Mesendoderm (in vitro differentiated cells): Measurements from ENCODE around the gene RGS7BP.

Source experiments
- DNase-seq: peaks from one replicate; pipeline ENCODE4 v3.0.0; 2013
- H2AK5ac ChIP-seq: 2 replicates; pipeline ENCODE4 v1.6.1; 2013; ENCODE audit warnings: low read length, inconsistent platforms
- H2BK120ac ChIP-seq: 2 replicates; pipeline ENCODE4 v1.6.1; 2013; ENCODE audit warnings: low read depth, mild to moderate bottlenecking, low read length, moderate library complexity, mixed read lengths
- H2BK15ac ChIP-seq: replicated peaks from 2 replicates; pipeline ENCODE4 v1.6.1; 2013; ENCODE audit warnings: low read depth, mild to moderate bottlenecking, moderate library complexity
- H2BK5ac ChIP-seq: 2 replicates; pipeline ENCODE4 v1.6.1; 2013; ENCODE audit warnings: low read length, inconsistent platforms
- H3K18ac ChIP-seq: 2 replicates; pipeline ENCODE4 v1.6.1; 2013; ENCODE audit warnings: mild to moderate bottlenecking, low read length, mixed read lengths
- H3K23ac ChIP-seq: one replicate; pipeline ENCODE4 v1.6.1; 2013; ENCODE audit warnings: low read length
- H3K27ac ChIP-seq: 2 replicates; pipeline ENCODE4 v1.5.1; 2013; ENCODE audit warnings: low read depth, mild to moderate bottlenecking, inconsistent platforms, low read length, moderate library complexity
- H3K27me3 ChIP-seq: 2 replicates; pipeline ENCODE4 v1.6.1; 2013; ENCODE audit warnings: low read length, control low read depth, mild to moderate bottlenecking, inconsistent platforms; ENCODE audit not compliant: insufficient read depth, poor library complexity
- H3K36me3 ChIP-seq: 2 replicates; pipeline ENCODE4 v1.6.1; 2013; ENCODE audit warnings: low read length, inconsistent platforms; ENCODE audit not compliant: control insufficient read depth, insufficient read depth
- H3K4ac ChIP-seq: one replicate; pipeline ENCODE4 v1.6.1; 2013; ENCODE audit warnings: low read depth, mild to moderate bottlenecking, low read length, moderate library complexity
- H3K4me1 ChIP-seq: 2 replicates; pipeline ENCODE4 v1.6.1; 2013; ENCODE audit warnings: low read depth, low read length, inconsistent platforms; ENCODE audit not compliant: control insufficient read depth
- H3K4me2 ChIP-seq: 2 replicates; pipeline ENCODE4 v1.6.1; 2013; ENCODE audit warnings: low read length
- H3K4me3 ChIP-seq: 2 replicates; pipeline ENCODE4 v1.5.1; 2013; ENCODE audit warnings: mild to moderate bottlenecking, low read length
- H3K56ac ChIP-seq: one replicate; pipeline ENCODE4 v1.6.1; 2013; ENCODE audit warnings: low read length
- H3K79me1 ChIP-seq: 2 replicates; pipeline ENCODE4 v1.6.1; 2013; ENCODE audit warnings: low read length, inconsistent platforms
- H3K79me2 ChIP-seq: 2 replicates; pipeline ENCODE4 v1.6.1; 2013; ENCODE audit warnings: mild to moderate bottlenecking, low read length; ENCODE audit not compliant: control insufficient read depth, insufficient read depth
- H3K9ac ChIP-seq: 2 replicates; pipeline ENCODE4 v1.6.1; 2013; ENCODE audit warnings: low read length, inconsistent platforms
- H4K5ac ChIP-seq: one replicate; pipeline ENCODE4 v1.6.1; 2013; ENCODE audit warnings: low read length
- H4K8ac ChIP-seq: one replicate; pipeline ENCODE4 v1.6.1; 2013; ENCODE audit warnings: low read depth, mild to moderate bottlenecking, control low read depth, low read length, moderate library complexity
- WGBS: extraction: QIAGEN DNeasy Blood & Tissue Kit; methylation state at CpG from one replicate; pipeline ENCODE4 v1.1.7; 2013; ENCODE audit warnings: low lambda C conversion rate, missing lambda C conversion rate; ENCODE audit not compliant: insufficient coverage; ENCODE audit errors: extremely low coverage; 5-methylcytosine and 5-hydroxymethylcytosine counted together

The RGS7BP gene

DNA sequence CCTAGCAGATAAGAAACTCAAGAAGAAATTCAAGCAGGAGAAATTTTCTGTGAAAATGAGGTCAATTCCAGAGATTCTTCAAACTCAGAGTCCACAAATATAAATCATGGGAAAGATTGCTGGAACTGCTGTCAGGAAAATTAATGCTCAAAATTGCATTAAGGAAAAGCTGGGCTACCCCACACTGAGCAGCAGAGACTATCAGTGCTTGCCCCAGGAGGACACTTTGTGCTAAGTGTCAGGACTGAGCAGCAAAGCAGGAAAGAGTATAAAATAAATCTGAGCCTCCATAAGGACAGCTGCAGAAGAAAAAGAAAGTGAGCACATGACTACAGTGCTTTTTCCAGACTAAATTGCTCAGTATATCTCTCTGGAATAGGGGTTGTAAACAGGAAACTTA lies 81.6 kb downstream of the RGS7BP start:
- H3K27ac ChIP-seq: no peak overlapping the region
- no peak overlapping the region for H4K5ac ChIP-seq
- DNase-seq: no peak
- no peak overlapping the region for H3K23ac ChIP-seq
- no peak overlapping the region for H2BK120ac ChIP-seq
- no peaks in the 10 kb centered on the region for H3K27me3 ChIP-seq
- no peak overlapping the region for H3K4ac ChIP-seq
- no peak overlapping the region for H2BK15ac ChIP-seq
- H3K9ac ChIP-seq: no peak overlapping the region
- H3K4me3 ChIP-seq: no peak overlapping the region
- no peak overlapping the region for H2BK5ac ChIP-seq
- H3K4me1 ChIP-seq: no peaks in the 10 kb centered on the region
- H3K56ac ChIP-seq: no peak overlapping the region
- no peak overlapping the region for H2AK5ac ChIP-seq
- no peaks in the 10 kb centered on the region for H3K36me3 ChIP-seq
- no peak overlapping the region for H3K18ac ChIP-seq
- H3K4me2 ChIP-seq: no peak overlapping the region
- no peaks in the 10 kb centered on the region for H3K79me2 ChIP-seq
- no peak overlapping the region for H4K8ac ChIP-seq
- no peaks in the 10 kb centered on the region for H3K79me1 ChIP-seq

DNA sequence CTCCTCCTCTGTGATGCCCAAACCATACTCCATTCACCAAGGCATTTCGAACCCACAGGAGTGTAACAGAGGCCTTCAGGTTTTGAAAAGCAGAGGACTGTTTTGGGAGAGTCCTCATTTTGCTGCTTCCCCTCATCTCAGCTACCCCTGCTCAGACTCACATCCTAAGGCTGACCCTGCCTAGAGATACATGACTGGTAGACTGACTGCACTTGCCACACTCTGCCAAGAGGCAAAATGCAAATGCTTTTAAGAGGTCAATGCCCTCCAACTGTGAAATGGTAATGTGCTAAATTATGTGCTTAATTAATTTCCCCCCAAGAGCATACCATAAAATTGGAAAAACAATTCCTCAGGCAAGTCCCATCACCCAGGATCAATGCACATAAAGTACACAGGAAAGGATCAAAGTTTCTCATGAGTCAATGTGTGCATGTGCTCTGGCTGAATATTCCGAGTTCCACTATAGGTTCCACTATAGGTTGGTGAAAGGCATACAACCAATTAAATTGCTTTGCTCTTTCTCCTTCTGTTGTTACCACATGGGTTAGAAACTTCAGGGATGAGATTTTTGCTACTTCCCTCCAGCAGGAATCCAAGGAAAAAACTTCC lies 87.0 kb downstream of the RGS7BP start:
- H3K56ac ChIP-seq: no peak overlapping the region
- no peaks in the 10 kb centered on the region for H3K27me3 ChIP-seq
- no peak for DNase-seq
- H3K79me2 ChIP-seq: no peaks in the 10 kb centered on the region
- no peak overlapping the region for H2BK5ac ChIP-seq
- no peak overlapping the region for H3K23ac ChIP-seq
- H4K8ac ChIP-seq: no peak overlapping the region
- no peak overlapping the region for H3K4me3 ChIP-seq
- peaks cover 4% of the 10 kb centered on the region for H3K4me1 ChIP-seq
- no peak overlapping the region for H3K18ac ChIP-seq
- no peak overlapping the region for H2AK5ac ChIP-seq
- H3K27ac ChIP-seq: no peak overlapping the region
- no CpG with 5 or more reads among the region's 2 CpGs for WGBS
- H2BK120ac ChIP-seq: no peak overlapping the region
- H3K4ac ChIP-seq: no peak overlapping the region
- no peaks in the 10 kb centered on the region for H3K79me1 ChIP-seq
- H3K9ac ChIP-seq: no peak overlapping the region
- no peaks in the 10 kb centered on the region for H3K36me3 ChIP-seq
- no peak overlapping the region for H4K5ac ChIP-seq
- H2BK15ac ChIP-seq: no peak overlapping the region
- H3K4me2 ChIP-seq: no peak overlapping the region

DNA sequence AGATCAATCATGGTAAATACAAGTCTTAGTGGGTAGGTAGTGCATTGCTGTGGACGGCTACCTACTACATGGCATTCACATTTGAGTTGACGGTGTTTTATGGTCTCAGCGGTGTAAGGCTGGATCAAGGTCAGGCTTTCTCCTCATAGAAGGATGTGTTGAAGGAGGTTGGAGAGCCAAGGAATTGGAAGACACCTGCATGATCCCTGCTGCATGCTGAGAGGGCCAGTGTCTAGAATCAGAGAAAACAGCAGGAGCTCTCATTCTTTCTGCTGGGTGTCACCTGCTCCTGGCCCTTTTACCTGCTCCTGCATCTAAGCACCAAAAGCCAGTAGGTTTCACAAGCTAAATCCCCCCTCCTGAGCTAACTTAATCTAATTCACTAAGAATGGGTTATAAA lies 88.2 kb downstream of the RGS7BP start:
- no peaks in the 10 kb centered on the region for H3K79me1 ChIP-seq
- no peaks in the 10 kb centered on the region for H3K27me3 ChIP-seq
- no peak overlapping the region for H2BK120ac ChIP-seq
- peaks cover 4% of the 10 kb centered on the region for H3K4me1 ChIP-seq
- H3K9ac ChIP-seq: no peak overlapping the region
- no peaks in the 10 kb centered on the region for H3K79me2 ChIP-seq
- H3K36me3 ChIP-seq: no peaks in the 10 kb centered on the region
- no peak overlapping the region for H2BK5ac ChIP-seq
- H4K5ac ChIP-seq: no peak overlapping the region
- no peak overlapping the region for H2AK5ac ChIP-seq
- H3K18ac ChIP-seq: no peak overlapping the region
- H3K4me2 ChIP-seq: no peak overlapping the region
- no CpG with 5 or more reads among the region's 3 CpGs for WGBS
- H2BK15ac ChIP-seq: no peak overlapping the region
- H3K23ac ChIP-seq: no peak overlapping the region
- no peak overlapping the region for H3K4ac ChIP-seq
- H3K4me3 ChIP-seq: no peak overlapping the region
- DNase-seq: no peak
- H4K8ac ChIP-seq: no peak overlapping the region
- H3K56ac ChIP-seq: no peak overlapping the region
- H3K27ac ChIP-seq: no peak overlapping the region

DNA sequence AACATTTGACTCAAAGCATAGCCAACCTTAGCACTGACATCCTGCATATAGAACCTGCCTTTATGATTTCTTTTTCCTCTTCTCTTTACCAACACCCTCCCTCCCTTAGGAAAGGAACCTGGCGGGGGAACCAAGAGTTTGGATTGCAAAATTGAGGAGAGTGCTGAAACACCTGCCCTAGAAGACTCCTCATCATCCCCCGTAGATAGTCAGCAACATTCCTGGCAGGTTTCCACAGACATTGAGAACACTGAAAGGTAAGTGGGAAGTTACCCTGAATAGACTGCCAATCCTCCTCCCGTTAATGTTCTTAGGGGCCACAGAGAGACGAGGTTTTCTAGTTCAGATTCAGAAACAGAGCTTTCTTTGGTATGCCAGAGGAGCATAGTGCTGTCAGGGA lies 88.8 kb downstream of the RGS7BP start:
- Histone ChIP-seq H3K9ac (no peak overlapping the region), H3K36me3 (no peaks in the 10 kb centered on the region), H3K27ac (no peak overlapping the region), H2BK5ac (no peak overlapping the region), H4K5ac (no peak overlapping the region), H2BK120ac (no peak overlapping the region), H2BK15ac (no peak overlapping the region), H3K79me2 (no peaks in the 10 kb centered on the region), H2AK5ac (no peak overlapping the region), H3K56ac (peak overlapping the region; percentile 0), H3K79me1 (no peaks in the 10 kb centered on the region), H3K4ac (no peak overlapping the region), H3K4me3 (no peak overlapping the region), H3K4me1 (peaks cover 4% of the 10 kb centered on the region), H3K4me2 (no peak overlapping the region), H4K8ac (no peak overlapping the region), H3K18ac (no peak overlapping the region), H3K27me3 (no peaks in the 10 kb centered on the region), H3K23ac (no peak overlapping the region)
- WGBS: no CpG with 5 or more reads among the region's 4 CpGs
- no peak for DNase-seq

DNA sequence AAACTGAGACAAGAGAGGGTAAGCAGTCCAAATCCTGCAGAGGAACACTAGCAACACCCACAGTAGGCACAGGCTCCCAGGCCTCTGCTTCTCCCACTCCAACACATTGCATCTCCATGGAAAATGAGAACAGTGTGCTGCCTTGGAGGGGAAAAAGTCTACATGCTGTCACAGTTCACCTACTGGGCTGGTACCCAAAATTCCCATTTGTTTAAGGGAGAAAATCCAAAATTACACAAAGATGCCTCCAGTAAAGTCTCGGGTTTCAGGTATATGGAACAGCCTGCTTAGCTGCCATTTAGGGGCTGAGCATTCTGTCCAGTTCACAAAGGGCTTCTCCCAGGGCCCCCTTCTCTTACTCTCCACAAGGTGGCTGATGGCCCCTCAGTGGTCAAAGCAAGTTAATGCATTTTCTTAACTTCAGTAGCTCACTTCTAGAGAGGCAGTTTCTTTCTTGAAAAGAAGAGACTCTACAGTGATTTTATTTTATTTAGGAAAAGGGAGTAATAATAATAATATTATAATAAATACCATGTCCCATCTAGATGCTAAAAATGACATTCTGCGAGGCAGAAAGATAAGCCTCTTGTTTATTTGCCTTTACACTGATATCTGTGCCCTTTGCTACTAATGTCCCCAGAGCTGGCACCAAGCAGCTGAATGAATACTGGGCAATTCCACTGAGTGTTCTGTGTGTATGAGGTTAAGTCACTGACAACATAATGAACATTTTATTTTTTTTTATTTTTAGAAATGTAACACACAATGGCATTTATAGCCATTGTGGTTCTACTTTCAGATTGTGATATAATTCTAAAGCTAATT lies 89.4 kb downstream of the RGS7BP start:
- H3K4ac ChIP-seq: no peak overlapping the region
- H3K56ac ChIP-seq: peak overlapping the region; percentile 0
- H2AK5ac ChIP-seq: no peak overlapping the region
- WGBS: no CpG with 5 or more reads among the region's 2 CpGs
- H3K36me3 ChIP-seq: no peaks in the 10 kb centered on the region
- no peak overlapping the region for H2BK120ac ChIP-seq
- H3K4me1 ChIP-seq: peaks cover 4% of the 10 kb centered on the region
- H3K9ac ChIP-seq: no peak overlapping the region
- H3K4me3 ChIP-seq: no peak overlapping the region
- no peak overlapping the region for H3K18ac ChIP-seq
- H3K27ac ChIP-seq: no peak overlapping the region
- H3K79me1 ChIP-seq: no peaks in the 10 kb centered on the region
- no peak overlapping the region for H4K8ac ChIP-seq
- no peaks in the 10 kb centered on the region for H3K27me3 ChIP-seq
- no peak overlapping the region for H2BK15ac ChIP-seq
- H2BK5ac ChIP-seq: no peak overlapping the region
- H3K23ac ChIP-seq: no peak overlapping the region
- H4K5ac ChIP-seq: no peak overlapping the region
- no peak overlapping the region for H3K4me2 ChIP-seq
- peak; percentile 73 for DNase-seq
- no peaks in the 10 kb centered on the region for H3K79me2 ChIP-seq

DNA sequence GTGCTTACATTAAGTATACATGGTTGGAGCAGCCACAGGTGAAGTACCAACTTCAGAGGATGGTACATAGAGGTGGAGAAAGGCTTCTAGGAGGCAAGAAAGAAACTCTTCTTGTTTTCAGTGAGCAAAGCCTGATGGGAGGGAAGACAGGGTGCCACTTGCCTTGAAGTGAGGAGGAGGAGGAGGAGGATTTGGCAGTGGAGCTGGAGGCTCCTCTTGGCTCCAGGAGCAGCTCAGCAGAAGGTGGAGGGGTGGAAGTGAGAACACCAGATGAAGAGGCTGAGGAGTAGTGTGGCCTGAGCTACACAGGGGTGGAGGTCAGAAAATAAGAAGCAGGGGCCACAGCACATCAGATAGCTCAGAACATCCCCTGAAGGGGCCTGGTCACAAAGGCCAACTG lies 93.4 kb downstream of the RGS7BP start:
- H3K18ac ChIP-seq: no peak overlapping the region
- no peak overlapping the region for H3K9ac ChIP-seq
- no peak overlapping the region for H3K4me2 ChIP-seq
- H4K5ac ChIP-seq: no peak overlapping the region
- no peak overlapping the region for H3K27ac ChIP-seq
- H3K56ac ChIP-seq: no peak overlapping the region
- no peak overlapping the region for H3K4me3 ChIP-seq
- no peaks in the 10 kb centered on the region for H3K79me2 ChIP-seq
- no peak overlapping the region for H3K23ac ChIP-seq
- no peaks in the 10 kb centered on the region for H3K79me1 ChIP-seq
- DNase-seq: no peak
- H3K4ac ChIP-seq: no peak overlapping the region
- H2BK5ac ChIP-seq: no peak overlapping the region
- H2BK15ac ChIP-seq: no peak overlapping the region
- H3K4me1 ChIP-seq: no peaks in the 10 kb centered on the region
- H3K27me3 ChIP-seq: no peaks in the 10 kb centered on the region
- no peaks in the 10 kb centered on the region for H3K36me3 ChIP-seq
- H2BK120ac ChIP-seq: no peak overlapping the region
- H4K8ac ChIP-seq: no peak overlapping the region
- H2AK5ac ChIP-seq: no peak overlapping the region
